Spinal cord (tissue), 10 donors: ENCODE measurements around the gene SLC25A13. TPM values are rescaled to one million over a fixed set of nuclear protein-coding genes. Genes with fewer than 3 reads are reported as not detected.

Experiments
- DNase-seq, 6 donors: peaks; one replicate each; pipeline versions ENCODE4 v3.0.0 to v3.0.0-alpha.2; 2013 to 2015; ENCODE audit warnings: low spot score in 6 of 6, low read depth in 4 of 6
- H3K27ac ChIP-seq: one replicate; pipeline ENCODE4 v1.5.1; 2013; ENCODE audit warnings: low read depth, low read length, control low read depth
- H3K27me3 ChIP-seq: one replicate; pipeline ENCODE4 v1.6.1; 2013; ENCODE audit warnings: low read length; ENCODE audit not compliant: control insufficient read depth, insufficient read depth
- H3K36me3 ChIP-seq: one replicate; pipeline ENCODE4 v1.6.1; 2013; ENCODE audit warnings: low read length; ENCODE audit not compliant: control insufficient read depth, insufficient read depth
- H3K4me1 ChIP-seq: one replicate; pipeline ENCODE4 v1.6.1; 2013; ENCODE audit warnings: low read length; ENCODE audit not compliant: control insufficient read depth, insufficient read depth
- H3K4me3 ChIP-seq: one replicate; pipeline ENCODE4 v1.5.1; 2013; ENCODE audit warnings: low read depth, low read length, control low read depth
- H3K9me3 ChIP-seq: one replicate; pipeline ENCODE4 v1.6.1; 2013; ENCODE audit warnings: low read length; ENCODE audit not compliant: control insufficient read depth, insufficient read depth
- WGBS: methylation state at CpG from one replicate; pipeline ENCODE4 v1.1.5; 2013; ENCODE audit warnings: missing lambda C conversion rate; ENCODE audit not compliant: insufficient coverage; 5-methylcytosine and 5-hydroxymethylcytosine counted together
- polyA plus RNA-seq, 2 donors: library from polyadenylated mRNA; unstranded; fragments of 120-200 nt; gene quantifications; one replicate each; pipeline ENCODE4 v1.2.1, GENCODE V29; 2013; ENCODE audit not compliant: insufficient read length in 2 of 2
- total RNA-seq, 2 donors: library from RNA; depleted of rRNA in 1 of 2; stranded (reverse); fragments of 120-200 nt in 1 of 2; fragments of >200 nt in 1 of 2; gene quantifications; one replicate each; pipeline versions ENCODE4 v1.2.3 to v1.2.4, GENCODE V29; 2013 to 2014
- donor health status: healthy.

SLC25A13 gene
- total and polyA plus RNA-seq, 4 donors = 24.9 to 34.7 (median 31.4) TPM

DNA sequence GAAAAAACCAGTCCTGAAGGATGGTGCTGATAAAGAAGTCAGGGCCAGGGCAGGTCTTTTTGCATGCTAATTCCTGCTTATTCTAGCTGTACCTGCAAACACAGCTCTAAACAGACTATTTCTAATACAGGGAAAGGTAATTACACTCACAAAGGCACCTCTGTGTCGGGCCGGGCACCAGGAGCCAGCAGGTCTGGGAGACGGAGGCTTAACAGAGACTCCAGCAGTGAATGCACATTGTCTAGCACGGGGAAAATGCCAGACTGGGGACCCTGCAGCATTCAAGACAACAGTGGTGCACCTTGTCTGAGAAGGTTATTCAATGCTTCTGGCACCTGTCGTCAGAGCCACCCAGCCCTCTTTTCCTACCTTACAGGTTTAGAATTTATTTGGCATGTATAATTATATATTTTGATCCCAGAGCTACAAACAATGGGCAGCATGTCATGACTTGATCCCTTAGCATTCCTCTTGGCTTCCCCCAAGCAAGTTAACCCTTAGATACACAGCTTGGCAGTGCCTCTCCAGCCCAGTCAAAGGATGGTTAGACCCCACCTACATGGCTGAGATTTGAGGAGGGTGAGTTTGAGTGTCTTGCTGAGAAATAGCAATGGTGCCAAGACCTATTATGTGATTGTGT is 185.2 kb downstream of the SLC25A13 start:
- DNase-seq = no peak
- H3K4me1 ChIP-seq = peaks cover 3% of the 10 kb centered on the region
- H3K36me3 ChIP-seq = no peaks in the 10 kb centered on the region
- no peak overlapping the region for H3K4me3 ChIP-seq
- no peak overlapping the region for H3K27ac ChIP-seq
- 66% methylated on average over 4 of the region's 5 CpGs for WGBS
- no peaks in the 10 kb centered on the region for H3K9me3 ChIP-seq
- no peaks in the 10 kb centered on the region for H3K27me3 ChIP-seq

DNA sequence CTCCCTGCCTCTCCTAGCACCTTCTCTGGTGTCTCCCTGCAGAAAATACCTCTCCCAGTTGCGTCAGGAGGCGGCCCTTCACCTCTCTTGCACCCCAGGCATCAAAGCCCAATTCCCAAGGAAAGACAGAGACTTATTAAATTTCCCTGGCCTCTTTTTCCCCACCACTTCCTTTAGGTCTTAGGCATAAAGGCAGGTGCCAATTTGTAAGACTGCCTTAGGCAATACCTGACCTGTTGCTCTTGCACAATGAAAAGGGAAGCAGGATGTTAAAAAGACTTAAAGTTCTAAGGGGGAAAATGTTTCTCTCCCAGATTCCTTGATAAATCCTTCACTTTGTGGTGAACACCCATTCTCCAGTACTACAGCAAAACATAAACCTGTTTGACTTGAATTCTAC is 186.7 kb downstream of the SLC25A13 start:
- Histone ChIP-seq H3K27ac (no peak overlapping the region), H3K9me3 (no peaks in the 10 kb centered on the region), H3K27me3 (no peaks in the 10 kb centered on the region), H3K4me1 (peaks cover 3% of the 10 kb centered on the region), H3K4me3 (no peak overlapping the region), H3K36me3 (no peaks in the 10 kb centered on the region)
- DNase-seq = no peak
- WGBS = 77% methylated on average over 2 of the region's 2 CpGs

DNA sequence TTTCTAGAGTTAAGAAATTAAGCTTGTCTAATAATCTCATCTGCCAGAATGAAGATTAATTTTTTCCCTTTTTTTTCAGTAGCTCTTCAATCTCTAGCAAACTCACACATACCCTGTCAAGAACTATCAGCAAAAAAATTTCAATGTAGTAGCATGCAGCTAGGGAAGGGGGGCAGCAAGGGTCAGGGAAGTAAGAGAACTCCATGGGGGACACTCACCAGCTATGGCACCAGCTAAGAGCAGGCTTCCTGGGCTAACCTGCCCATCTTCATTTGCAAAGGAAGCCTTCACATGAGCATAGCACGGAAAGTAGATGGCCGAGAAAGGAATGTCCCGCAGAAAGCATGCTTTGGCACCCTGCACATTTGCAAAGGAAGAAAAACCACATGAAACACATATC is 190.4 kb downstream of the SLC25A13 start:
- no peaks in the 10 kb centered on the region for H3K9me3 ChIP-seq
- peaks cover under 1% of the 10 kb centered on the region for H3K4me1 ChIP-seq
- no peaks in the 10 kb centered on the region for H3K27me3 ChIP-seq
- H3K36me3 ChIP-seq = no peaks in the 10 kb centered on the region
- no peak overlapping the region for H3K4me3 ChIP-seq
- no peak for DNase-seq
- WGBS = 83% methylated on average over 1 of the region's 3 CpGs
- no peak overlapping the region for H3K27ac ChIP-seq

DNA sequence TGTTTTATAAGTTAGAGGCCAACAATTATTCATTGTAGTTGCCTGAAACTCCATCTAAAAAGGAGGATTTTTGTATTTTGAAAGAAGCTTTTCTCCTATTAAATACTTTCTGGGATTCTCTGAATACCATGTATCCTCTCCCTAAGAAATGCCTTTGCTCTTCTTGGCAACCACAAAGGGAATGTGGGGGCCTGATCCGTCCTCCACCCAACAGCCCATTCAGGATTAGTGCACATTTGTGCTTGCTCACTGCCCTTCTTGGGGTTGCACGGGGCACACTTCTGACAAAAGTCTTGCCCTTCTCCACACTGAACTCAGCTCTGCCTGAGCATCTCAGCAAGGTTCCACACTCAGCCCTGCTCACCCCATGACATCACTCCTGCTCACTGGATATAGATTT is 194.2 kb downstream of the SLC25A13 start:
- Histone ChIP-seq H3K9me3 (no peaks in the 10 kb centered on the region), H3K27ac (no peak overlapping the region), H3K4me1 (no peaks in the 10 kb centered on the region), H3K27me3 (no peaks in the 10 kb centered on the region), H3K36me3 (no peaks in the 10 kb centered on the region), H3K4me3 (no peak overlapping the region)
- no peak for DNase-seq
- WGBS = 17% methylated on average over 1 of the region's 2 CpGs

DNA sequence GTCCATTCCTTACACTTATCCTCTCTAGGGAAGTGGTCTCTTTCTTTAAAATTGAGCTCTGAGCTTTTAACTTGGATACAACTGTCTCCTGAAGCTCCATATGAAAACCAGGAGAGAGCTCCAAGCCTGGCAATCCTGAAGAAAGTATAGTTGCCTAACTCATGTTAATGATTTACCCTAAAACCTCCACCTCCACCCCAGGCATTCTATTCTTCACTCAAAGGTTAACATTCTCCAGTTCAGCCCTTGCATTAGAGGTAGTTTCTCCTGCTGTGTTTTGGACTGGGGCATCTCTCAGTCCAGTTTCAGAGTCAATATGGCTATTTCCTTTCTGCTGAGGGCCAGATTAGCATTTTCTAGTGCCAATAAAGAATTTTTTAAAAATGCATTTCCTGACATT is 195.5 kb downstream of the SLC25A13 start:
- DNase-seq = no peak
- Histone ChIP-seq H3K4me1 (no peaks in the 10 kb centered on the region), H3K27ac (no peak overlapping the region), H3K9me3 (no peaks in the 10 kb centered on the region), H3K4me3 (no peak overlapping the region), H3K36me3 (no peaks in the 10 kb centered on the region), H3K27me3 (no peaks in the 10 kb centered on the region)

DNA sequence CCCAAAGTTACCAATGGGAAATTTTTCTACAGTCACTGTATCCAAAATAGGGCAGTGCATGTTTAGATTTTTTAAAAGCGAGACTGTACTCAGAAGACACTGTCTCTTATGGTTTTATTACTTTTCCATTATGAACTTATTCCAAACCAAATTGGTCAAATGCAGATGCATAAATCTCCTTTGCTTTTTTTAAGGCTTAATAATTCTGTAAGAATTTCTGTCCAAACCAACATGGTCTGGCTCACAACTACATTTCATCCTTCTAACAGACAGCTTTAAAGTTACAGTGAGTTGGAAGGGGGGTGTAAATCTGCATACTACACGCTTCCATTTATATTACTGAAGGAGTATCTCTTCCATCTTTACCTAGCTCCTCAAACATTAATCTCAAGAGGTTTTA is 199.2 kb downstream of the SLC25A13 start:
- no CpG with 5 or more reads among the region's 2 CpGs for WGBS
- no peak overlapping the region for H3K4me3 ChIP-seq

DNA sequence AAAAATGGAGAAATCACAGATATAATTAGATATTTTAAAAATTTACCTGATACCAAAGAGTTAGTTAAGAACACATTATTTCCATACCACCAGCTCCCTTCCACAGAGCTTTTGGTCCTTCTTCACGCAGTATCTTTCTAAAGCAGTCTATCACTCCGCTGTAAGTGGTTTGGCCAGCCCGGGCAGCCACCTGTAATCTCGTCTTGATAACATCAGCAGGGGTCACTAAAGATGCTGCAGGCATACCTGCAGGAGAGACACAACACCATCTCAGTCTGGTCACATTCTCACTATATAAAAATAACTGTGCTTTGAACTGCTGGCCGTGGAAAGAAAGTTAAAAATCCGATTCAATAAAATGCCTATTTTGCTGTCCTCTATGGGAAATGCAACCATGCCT is 200.1 kb downstream of the SLC25A13 start:
- no peak for DNase-seq
- Histone ChIP-seq H3K9me3 (no peaks in the 10 kb centered on the region), H3K27me3 (no peaks in the 10 kb centered on the region), H3K4me1 (no peaks in the 10 kb centered on the region), H3K27ac (no peak overlapping the region), H3K36me3 (no peaks in the 10 kb centered on the region), H3K4me3 (no peak overlapping the region)
- WGBS = 87% methylated on average over 6 of the region's 6 CpGs

More for the DNA sequence above, 199.2 kb downstream of the SLC25A13 start:
- H3K27me3 ChIP-seq = no peaks in the 10 kb centered on the region
- no peaks in the 10 kb centered on the region for H3K36me3 ChIP-seq
- no peaks in the 10 kb centered on the region for H3K4me1 ChIP-seq
- H3K27ac ChIP-seq = no peak overlapping the region
- DNase-seq = no peak
- H3K9me3 ChIP-seq = no peaks in the 10 kb centered on the region

DNA sequence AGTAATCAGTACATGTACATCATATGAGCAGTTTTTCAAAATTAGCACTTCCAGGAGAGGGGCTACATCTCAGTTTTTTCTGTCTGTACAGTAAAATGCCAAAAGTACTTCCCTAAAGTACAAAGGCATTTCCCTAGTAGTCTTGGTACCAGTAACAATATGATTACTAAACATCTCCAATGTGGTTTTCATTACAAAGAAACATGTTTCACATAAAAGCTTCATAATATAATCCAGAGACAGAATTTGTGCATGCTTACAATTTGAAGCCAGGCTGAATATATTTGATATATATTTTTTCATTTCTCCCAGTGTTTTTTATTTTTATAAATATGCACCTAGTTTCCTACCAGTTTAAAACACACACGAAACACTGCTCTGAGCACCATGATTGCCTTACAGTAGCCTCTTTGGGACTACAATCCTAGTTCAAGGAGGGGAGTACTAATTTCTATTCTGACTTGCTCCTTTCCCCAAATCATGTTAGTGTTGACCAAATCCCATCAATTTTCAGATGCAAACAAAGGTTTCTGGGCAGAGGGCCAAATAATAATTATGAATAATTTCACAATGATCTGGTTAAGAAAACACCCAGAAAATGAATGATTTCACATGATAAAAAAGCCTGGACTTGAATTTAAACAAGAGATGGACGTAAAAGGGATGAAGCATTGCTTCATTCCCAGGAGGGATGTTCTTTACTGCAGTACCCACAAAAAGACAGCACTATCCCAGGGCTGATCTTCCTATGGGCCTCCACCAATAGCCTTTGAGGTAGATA is 201.3 kb downstream of the SLC25A13 start:
- Histone ChIP-seq H3K27ac (no peak overlapping the region), H3K36me3 (no peaks in the 10 kb centered on the region), H3K27me3 (no peaks in the 10 kb centered on the region), H3K4me1 (no peaks in the 10 kb centered on the region), H3K9me3 (no peaks in the 10 kb centered on the region), H3K4me3 (no peak overlapping the region)
- peak in 1 of 6 donors; percentile 25 for DNase-seq
- WGBS = no CpG with 5 or more reads among the region's 2 CpGs

DNA sequence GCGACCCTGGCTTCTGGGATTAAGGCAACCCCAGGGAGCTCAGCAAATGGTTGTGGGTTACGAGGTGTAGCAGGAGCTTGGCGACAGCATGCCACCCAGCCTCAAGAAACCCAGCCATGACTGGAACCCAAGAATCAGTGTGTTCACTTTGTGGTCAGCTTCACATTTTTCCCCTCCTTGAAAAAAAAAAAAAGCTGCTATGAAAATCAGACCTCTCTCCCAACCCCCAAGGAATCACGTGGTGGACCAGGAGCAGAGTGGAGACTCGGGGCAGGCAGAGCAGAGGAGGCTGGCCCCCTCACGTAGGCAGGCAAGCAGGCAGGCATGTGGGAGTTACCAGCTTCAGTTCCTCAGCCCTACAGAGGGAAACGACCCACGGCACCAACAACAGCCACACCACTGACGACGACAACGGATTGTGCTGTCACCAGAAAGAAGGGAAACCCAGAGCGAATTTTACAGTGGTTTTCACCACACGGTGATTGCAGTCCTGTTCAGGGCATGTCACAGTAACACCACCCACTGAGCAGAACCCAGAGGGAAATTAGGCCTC is 203.4 kb downstream of the SLC25A13 start:
- H3K36me3 ChIP-seq = no peaks in the 10 kb centered on the region
- H3K9me3 ChIP-seq = no peaks in the 10 kb centered on the region
- H3K27ac ChIP-seq = no peak overlapping the region
- H3K4me1 ChIP-seq = no peaks in the 10 kb centered on the region
- H3K27me3 ChIP-seq = no peaks in the 10 kb centered on the region
- WGBS = 47% methylated on average over 11 of the region's 13 CpGs
- DNase-seq = no peak
- no peak overlapping the region for H3K4me3 ChIP-seq

DNA sequence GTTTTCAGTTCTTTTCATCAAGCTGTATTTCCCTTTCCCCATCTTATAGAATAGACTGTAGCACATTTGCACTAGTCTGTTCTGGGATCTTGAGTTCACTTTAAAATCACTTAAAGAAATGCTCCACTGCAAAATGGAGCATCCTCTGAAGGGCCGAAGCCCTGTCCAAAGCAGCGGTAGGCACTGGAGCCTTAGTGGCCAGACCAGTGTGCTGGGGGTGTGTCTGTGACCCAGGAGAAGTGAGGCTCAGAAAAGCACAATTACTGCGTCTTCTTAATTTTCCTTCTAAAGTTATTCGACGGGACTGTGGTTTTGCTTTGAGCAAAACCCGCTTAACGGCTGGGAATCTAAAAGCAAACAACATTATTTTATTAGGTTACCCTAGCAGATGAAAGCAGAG is 205.7 kb downstream of the SLC25A13 start:
- H3K9me3 ChIP-seq = no peaks in the 10 kb centered on the region
- 86% methylated on average over 2 of the region's 7 CpGs for WGBS

More for the DNA sequence above, 205.7 kb downstream of the SLC25A13 start:
- Histone ChIP-seq H3K27ac (no peak overlapping the region), H3K27me3 (no peaks in the 10 kb centered on the region), H3K36me3 (no peaks in the 10 kb centered on the region), H3K4me3 (no peak overlapping the region), H3K4me1 (no peaks in the 10 kb centered on the region)
- DNase-seq = no peak
